ENCODE measurements around the gene AMPD3.

DNA sequence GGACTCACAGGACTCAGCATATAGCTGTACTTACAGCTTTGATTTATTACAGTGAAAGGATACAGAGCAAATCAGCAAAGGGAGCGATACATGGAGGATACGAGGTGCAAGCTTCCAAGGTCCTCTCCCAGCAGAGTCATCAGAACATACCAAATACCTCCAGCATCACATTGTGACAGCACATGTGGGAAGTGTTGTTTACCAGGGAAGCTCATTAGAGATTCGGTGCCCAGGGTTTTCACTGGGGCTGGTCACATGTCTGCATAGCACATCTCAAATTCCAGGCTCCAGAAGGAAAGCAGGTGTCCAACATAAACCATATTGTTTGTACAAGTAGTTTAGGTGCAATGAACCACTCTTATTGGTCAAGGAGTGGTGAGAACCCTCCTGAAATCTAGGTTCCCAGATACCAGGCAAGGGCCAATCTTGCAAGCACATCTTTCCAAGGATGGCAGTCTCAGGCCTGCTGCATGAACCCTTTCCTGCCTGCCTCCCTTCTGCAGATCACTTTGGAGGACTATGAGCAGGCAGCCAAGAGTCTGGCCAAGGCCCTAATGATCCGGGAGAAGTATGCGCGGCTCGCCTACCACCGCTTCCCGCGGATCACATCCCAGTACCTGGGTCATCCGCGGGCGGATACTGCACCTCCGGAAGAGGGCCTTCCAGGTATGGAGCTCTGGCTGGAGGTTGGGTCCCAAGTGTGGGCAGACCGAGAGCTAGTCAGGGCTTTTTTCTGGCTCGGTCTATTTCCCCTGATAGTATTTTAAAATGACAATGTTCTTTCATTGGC is 26.7 kb downstream of the AMPD3 start:
- TF ChIP-seq, protein P1, sequence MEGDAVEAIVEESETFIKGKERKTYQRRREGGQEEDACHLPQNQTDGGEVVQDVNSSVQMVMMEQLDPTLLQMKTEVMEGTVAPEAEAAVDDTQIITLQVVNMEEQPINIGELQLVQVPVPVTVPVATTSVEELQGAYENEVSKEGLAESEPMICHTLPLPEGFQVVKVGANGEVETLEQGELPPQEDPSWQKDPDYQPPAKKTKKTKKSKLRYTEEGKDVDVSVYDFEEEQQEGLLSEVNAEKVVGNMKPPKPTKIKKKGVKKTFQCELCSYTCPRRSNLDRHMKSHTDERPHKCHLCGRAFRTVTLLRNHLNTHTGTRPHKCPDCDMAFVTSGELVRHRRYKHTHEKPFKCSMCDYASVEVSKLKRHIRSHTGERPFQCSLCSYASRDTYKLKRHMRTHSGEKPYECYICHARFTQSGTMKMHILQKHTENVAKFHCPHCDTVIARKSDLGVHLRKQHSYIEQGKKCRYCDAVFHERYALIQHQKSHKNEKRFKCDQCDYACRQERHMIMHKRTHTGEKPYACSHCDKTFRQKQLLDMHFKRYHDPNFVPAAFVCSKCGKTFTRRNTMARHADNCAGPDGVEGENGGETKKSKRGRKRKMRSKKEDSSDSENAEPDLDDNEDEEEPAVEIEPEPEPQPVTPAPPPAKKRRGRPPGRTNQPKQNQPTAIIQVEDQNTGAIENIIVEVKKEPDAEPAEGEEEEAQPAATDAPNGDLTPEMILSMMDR (conservative IDR thresholded peaks at IDR 0.05; ENCODE audit: low read depth, low read length): no peak
- TF ChIP-seq EZH2 (IDR thresholded peaks at IDR 0.05; ENCODE audit: borderline replicate concordance, low read depth, low read length, poor library complexity, severe bottlenecking): no peak
